PFSK-1 (cell line): ENCODE data around the gene MCFD2.

Experiments
- FOXP2 ChIP-seq: optimal IDR thresholded peaks from 2 replicates; pipeline ENCODE3; 2011; ENCODE audit warnings: borderline replicate concordance, control low read depth, inconsistent platforms; ENCODE audit not compliant: insufficient read depth; ENCODE audit errors: extremely low read length, extremely low read depth
- POLR2AphosphoS5 ChIP-seq: IDR thresholded peaks from 2 replicates; pipeline ENCODE4 v1.6.1; 2012; ENCODE audit warnings: low read depth, mild to moderate bottlenecking, control low read depth, low read length, moderate library complexity
- REST ChIP-seq, 2 experiments: IDR thresholded peaks; 2 replicates each; pipeline versions ENCODE4 v1.6.1 to v1.8.0; 2011 to 2012; ENCODE audit warnings: low read depth in 2 of 2, low read length in 2 of 2, control low read depth in 1 of 2, inconsistent platforms in 1 of 2, mild to moderate bottlenecking in 1 of 2, moderate library complexity in 1 of 2; ENCODE audit not compliant: insufficient read depth in 1 of 2
- SIN3A ChIP-seq: IDR thresholded peaks from 2 replicates; pipeline ENCODE4 v1.6.1; 2012; ENCODE audit warnings: mild to moderate bottlenecking, low read length, moderate library complexity, borderline replicate concordance; ENCODE audit not compliant: insufficient read depth
- TAF1 ChIP-seq: IDR thresholded peaks from 2 replicates; pipeline ENCODE4 v1.6.1; 2012; ENCODE audit warnings: low read length, control low read depth, borderline replicate concordance; ENCODE audit not compliant: insufficient read depth

MCFD2 gene

GRCh38 chr2:46866770-46867246 lies 48.8 kb downstream of the MCFD2 start:
- TF ChIP-seq POLR2AphosphoS5 (no peak), SIN3A (no peak), TAF1 (no peak), REST (IDR thresholded peaks at IDR 0.05; ENCODE audit: insufficient read depth in 1 of 2, low read depth in 2 of 2, low read length in 2 of 2) (no peak), FOXP2 (no peak)

GRCh38 chr2:46865181-46865970 lies 50.2 kb downstream of the MCFD2 start:
- TF ChIP-seq TAF1 (no peak), POLR2AphosphoS5 (no peak), REST (IDR thresholded peaks at IDR 0.05; ENCODE audit: insufficient read depth in 1 of 2, low read depth in 2 of 2, low read length in 2 of 2) (no peak), FOXP2 (no peak), SIN3A (no peak)

- TF ChIP-seq FOXP2 (no peak), SIN3A (no peak), POLR2AphosphoS5 (no peak), REST (IDR thresholded peaks at IDR 0.05; ENCODE audit: insufficient read depth in 1 of 2, low read depth in 2 of 2, low read length in 2 of 2) (no peak), TAF1 (no peak)
These were observed 51.7 kb downstream of the MCFD2 start for GRCh38 chr2:46863882-46864281.

- TF ChIP-seq TAF1 (no peak), SIN3A (no peak), REST (IDR thresholded peaks at IDR 0.05; ENCODE audit: insufficient read depth in 1 of 2, low read depth in 2 of 2, low read length in 2 of 2) (no peak), POLR2AphosphoS5 (no peak), FOXP2 (no peak)
These were observed 53.1 kb downstream of the MCFD2 start for GRCh38 chr2:46862514-46862913.
